Stimulated activated CD4-positive, alpha-beta T cell treated with anti-CD3 and anti-CD28 coated beads, Interleukin-4, amount 100 ng/mL, for 48 hours (primary cell): ENCODE results near the gene ANGPTL3.
"Not testable (repeated sequence)": the region's sequence is repeated elsewhere in the genome, so short reads cannot be mapped to it uniquely, and the experiment has no call there.

ENCODE experiments used
- DNase-seq, 2 donors: peaks; one replicate each; pipeline ENCODE4 v3.0.0-alpha.2; 2020; ENCODE audit warnings: low read depth in 2 of 2

Gene ANGPTL3, protein sequence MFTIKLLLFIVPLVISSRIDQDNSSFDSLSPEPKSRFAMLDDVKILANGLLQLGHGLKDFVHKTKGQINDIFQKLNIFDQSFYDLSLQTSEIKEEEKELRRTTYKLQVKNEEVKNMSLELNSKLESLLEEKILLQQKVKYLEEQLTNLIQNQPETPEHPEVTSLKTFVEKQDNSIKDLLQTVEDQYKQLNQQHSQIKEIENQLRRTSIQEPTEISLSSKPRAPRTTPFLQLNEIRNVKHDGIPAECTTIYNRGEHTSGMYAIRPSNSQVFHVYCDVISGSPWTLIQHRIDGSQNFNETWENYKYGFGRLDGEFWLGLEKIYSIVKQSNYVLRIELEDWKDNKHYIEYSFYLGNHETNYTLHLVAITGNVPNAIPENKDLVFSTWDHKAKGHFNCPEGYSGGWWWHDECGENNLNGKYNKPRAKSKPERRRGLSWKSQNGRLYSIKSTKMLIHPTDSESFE

DNA sequence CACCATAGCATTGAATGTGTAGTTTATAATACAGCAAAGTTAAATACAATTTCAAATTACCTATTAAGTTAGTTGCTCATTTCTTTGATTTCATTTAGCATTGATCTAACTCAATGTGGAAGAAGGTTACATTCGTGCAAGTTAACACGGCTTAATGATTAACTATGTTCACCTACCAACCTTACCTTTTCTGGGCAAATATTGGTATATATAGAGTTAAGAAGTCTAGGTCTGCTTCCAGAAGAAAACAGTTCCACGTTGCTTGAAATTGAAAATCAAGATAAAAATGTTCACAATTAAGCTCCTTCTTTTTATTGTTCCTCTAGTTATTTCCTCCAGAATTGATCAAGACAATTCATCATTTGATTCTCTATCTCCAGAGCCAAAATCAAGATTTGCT, at the start of gene ANGPTL3:
Gene ANGPTL3 (plus strand): TSS at position 240 of the 400 bp plus-strand sequence. CDS start 47 bp downstream, at position 287.
- DNase-seq = no peak

DNA sequence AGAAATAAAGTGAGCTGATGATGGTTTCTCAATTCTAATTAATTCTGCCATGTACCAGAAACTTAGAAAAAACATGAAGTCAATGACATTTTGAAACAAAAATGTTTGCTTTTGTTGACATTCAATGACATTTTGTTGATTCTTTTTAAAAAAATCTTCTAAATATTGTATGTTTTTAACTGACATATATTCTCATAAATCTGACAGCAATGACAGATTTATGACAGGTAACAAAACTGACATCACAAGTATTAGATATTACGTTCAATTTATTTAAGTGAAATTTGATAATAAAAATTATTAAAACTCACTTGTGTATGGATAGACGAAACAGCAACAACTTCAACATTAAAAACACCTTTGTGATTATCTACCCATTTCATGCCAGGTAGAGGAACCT, 36.0 kb upstream of the ANGPTL3 start:
- DNase-seq = no peak

DNA sequence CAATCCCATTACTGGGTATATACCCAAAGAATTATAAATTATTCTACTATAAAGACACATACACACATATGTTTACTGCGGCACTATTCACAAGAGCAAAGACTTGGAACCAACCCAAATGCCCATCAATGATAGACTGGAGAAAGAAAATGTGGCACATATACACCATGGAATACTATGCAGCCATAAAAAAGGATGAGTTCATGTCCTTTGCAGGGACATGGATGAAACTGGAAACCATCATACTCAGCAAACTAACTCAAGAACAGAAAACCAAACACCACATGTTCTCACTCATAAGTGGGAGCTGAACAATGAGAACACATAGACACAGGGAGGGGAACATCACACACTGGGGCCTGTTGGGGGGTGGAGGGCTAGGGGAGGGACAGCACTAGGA, 30.1 kb upstream of the ANGPTL3 start:
- not testable (repeated sequence) for DNase-seq

DNA sequence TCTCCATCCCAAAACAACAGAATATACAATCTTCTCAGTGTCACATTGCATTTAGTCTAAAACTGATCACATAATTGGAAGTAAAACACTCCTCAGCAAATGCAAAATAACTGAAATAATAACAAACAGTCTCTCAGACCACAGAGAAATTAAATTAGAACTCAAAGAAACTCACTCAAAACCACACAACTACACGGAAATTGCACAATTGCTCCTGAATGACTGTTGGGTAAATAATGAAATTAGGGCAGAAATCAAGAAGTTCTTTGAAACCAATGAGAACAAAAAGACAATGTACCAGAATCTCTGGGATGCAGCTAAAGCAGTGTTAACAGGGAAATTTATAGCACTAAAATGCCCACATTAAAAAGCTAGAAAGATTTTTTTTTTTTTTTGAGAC, 29.4 kb upstream of the ANGPTL3 start:
- not testable (repeated sequence) for DNase-seq

DNA sequence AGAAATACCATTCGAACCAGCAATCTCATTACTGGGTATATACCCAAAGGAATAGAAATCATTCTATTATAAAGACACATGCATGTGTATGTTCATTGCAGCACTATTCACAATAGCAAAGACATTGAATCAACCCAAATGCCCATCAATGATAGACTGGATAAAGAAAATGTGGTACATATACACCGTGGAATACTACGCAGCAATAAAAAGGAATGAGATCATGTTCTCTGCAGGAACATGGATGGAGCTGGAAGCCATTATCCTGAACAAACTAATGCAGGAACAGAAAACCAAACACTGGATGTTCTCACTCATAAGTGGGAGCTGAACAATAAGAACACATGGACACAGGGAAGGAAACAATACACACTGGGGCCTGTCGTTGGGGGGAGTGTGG, 25.8 kb upstream of the ANGPTL3 start:
- not testable (repeated sequence) for DNase-seq

DNA sequence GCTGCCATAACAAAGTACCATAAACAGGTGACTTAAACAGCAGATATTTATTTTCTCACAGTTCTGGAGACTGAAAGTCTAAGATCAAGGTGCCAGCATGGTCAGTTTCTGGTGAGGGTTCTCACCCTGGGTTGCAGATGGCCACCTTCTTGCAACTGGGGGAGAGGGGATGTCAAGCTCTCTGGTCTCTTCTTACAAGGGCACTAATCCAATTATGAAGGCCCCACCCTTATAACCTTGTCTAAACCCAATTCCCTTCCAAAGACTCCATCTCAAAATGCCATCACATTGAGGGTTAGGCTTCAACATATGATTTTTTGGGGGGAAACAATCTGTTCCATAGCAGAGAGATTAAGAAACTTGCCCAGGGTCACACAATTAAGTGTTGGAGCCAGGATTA, 24.8 kb upstream of the ANGPTL3 start:
- no peak for DNase-seq

DNA sequence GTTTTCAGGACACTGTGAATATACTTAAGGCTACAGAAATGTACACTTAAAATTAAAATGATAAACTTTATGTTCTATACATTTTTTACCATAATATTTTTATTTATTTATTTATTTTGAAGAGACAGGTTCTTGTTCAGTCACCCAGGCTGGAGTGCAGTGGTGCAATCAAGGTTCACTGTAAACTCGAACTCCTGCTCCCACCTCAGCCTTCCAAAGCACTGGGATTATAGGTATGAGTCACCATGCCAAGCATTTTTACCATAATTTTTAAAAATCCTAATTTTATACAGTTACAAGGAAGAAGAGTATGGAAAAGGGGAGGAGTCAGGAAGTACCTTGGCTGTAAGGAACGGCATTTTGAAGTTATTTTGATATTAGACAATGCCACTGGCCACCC, 23.6 kb upstream of the ANGPTL3 start:
- no peak for DNase-seq

DNA sequence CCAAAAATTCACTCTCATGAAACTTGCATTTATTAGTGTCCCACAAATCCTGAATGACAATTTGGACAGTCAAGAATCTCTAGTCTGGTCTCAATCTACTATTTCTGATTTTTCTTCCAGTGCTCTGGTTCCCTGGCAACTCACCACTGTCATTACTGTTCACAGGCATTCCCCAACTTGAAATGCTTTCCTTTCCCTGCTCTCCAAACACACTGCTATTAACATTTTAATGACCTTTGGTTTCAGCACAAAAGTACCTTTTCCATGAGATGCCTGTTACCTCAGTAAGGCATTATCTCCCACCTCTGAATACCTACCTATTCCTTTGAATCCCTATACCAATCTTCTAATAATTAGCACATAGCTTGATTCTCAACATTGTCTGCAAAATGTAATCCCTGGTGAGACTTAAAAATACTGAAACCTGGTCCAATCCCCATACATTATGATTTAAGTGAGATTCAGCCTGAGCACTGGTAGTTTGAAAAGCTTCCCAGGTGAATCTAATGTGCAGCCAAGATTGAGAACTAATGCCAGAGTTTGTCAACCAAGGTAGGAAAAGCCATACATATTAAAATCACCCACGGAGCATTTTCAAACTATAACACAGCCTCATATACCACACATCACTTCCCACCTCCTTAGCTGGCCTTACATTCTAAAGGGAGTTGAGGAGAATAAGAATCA, 11.7 kb upstream of the ANGPTL3 start:
- DNase-seq = no peak

DNA sequence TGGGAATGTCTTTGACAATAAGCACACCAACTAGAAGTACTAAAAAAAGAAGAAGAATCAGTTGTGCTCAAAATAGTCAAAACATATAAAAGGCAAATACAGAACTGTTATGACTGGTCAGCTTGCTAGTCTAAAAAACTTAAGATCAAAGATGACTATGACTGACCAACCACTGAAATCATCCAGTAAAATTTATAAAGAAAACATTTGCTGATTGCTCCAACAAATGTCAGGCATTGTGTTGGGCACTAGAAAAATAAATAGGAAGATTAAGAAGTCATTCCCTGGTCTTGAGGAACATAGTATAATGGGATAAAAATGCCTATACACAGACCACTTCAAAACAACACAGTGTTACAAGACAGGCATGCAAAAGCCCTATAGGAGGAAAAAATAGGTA, 9.3 kb upstream of the ANGPTL3 start:
- no peak for DNase-seq

DNA sequence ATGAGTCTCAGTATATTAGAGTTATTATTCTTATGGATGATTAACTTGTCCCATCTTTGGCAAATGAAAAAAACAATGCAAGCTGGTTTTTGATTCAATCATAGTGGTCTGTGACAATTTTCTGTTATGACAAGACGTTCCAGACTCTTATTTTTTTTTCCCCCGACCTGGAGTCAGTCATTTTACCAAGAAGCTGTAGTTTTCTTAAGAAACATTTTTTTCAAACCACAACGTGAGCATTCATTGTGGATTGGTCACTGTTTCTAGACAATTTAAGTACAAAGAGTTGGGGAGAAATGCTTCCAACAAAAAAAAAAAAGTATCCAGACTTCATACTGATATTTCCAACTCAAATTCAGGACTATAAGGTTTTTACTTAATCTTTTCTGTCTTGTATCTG, 8.0 kb upstream of the ANGPTL3 start:
- no peak for DNase-seq

DNA sequence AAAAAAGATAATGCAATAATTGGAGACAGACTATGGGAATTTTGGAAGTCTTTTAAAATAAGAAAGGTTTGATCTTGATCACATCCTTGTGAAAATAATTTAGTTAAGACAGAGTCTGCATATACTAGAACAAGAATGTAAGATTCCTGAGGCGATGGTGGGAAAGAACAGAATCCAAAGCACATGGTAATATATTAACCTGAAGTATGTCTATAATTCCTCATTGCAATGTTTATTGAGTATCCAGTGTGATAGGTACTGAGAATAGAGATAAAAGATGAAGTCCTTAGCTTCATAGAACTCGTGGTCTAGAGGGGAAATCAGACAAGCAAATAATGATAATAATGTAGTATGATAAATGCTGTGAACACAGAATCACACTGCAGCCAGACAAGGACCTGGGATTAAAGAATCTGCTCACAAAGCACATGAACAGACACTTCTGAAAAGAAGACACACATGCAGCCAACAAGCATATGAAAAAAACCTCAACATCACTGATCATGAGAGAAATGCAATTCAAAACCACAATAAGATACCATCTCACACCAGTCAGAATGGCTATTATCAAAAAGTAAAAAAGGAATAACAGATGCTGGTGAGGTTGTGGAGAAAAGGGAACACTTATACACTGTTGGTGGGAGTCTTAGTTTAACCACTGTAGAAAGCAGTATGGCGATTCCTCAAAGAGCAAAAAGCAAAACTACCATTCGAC, 6.9 kb upstream of the ANGPTL3 start:
- DNase-seq = no peak

DNA sequence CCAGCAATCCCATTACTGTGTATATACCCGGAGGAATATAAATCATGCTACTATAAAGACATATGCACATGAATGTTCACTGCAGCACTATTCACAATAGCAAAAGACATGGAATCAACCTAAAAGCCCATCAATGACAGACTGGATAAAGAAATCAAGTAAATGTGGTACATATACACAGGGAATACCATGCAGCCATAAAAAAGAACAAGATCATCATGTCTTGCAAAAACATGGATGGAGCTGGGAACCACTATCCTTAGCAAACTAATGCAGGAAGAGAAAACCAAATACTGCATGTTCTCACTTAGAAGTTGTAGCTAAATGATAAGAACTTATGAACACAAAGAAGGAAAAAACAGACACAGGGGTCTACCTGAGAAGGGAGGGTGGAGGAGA, 6.4 kb upstream of the ANGPTL3 start:
- DNase-seq = no peak

DNA sequence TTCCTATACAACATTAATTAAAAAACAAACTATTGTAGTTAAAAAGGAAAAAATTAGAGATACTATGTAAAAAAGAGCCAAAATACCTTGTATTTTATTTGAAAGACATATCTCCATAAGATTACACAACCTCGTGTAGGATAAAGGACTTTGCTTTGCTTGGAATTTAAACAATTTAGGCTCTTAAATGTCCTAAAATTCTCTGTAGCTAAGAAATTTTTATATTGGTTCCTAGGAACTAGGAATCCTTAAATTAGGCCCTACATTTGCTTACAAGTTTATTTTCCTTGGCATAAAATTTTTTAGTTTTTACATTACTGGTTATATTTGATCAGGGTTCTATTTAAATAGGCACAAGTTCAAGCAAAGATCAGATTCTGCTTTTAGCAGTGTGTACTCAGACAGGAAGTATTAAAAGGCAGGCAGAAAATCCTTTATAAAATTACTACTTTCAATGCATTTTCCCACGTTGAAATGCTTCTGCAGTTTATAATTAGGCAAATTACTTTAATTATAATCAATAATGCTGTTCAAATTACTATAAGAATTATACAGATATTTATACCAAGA, 3.4 kb upstream of the ANGPTL3 start:
- no peak for DNase-seq

DNA sequence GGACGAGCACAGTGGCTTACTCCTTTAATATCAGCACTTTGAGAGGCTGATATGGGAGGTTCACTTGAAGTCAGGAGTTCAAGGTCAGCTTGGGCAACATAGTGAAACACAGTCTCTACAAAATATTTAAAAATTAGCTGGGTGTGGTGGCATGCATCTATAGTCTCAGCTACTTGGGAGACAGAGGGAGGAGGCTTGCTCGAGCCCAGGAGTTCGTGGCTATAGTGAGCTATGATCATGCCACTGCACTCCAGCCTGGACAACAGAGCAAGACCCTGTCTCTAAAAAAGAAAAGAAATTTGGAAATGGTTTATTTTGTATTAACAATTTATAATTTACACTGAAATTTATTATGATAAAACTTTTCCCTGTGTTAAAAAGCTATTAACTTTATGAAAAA, 1.7 kb upstream of the ANGPTL3 start:
- no peak for DNase-seq

DNA sequence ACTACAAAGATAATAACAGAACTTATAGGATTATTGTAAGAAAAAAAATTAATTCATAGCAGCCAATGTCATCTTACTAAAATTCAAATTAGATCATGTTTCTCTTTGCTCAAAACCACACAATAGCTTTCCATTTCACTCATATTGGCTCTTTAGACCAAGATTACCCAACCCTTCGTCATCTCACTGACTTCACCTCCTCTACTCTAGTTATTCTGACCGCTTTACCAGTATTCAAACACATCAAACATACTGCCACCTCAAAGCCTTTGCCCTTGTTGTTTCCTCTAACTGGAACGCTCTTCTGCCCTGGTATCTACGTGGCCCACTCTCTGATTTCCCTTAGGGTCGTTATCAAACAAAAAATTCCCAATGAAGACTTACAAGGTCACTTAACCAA, 1.7 kb downstream of the ANGPTL3 start:
- no peak for DNase-seq

DNA sequence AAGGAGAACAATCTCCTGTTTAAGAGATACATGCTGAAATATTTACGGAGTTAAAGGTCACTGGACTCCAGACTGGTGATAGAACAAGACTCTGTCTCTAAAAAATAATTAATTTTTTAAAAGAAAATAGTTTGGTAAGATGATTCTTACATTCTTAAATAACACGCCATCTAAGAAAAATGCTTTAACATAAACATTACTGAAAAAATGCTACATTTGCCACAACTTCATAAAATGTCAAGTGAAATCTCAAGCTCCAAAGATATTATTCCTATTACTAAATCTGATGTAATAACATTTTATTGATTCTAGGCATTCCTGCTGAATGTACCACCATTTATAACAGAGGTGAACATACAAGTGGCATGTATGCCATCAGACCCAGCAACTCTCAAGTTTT, 4.1 kb downstream of the ANGPTL3 start:
- no peak for DNase-seq

DNA sequence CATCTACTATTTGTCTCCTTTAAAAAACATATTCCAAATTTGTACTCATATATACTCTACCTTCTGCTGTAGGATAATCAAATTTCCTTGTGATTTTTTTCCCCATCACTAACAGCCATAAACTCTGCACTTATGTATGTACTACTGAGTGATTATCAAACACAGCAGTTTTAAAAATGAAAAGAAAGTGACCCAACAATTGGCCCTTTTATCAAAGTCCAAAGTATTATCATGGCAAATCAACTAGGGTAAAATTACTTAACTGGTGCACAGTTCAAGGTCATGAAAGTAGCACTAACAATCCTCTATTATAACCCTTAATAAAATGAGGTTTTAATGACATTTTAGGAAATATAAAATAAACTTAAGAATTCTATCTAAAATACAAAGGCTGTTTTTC, 11.6 kb downstream of the ANGPTL3 start:
- DNase-seq = no peak

DNA sequence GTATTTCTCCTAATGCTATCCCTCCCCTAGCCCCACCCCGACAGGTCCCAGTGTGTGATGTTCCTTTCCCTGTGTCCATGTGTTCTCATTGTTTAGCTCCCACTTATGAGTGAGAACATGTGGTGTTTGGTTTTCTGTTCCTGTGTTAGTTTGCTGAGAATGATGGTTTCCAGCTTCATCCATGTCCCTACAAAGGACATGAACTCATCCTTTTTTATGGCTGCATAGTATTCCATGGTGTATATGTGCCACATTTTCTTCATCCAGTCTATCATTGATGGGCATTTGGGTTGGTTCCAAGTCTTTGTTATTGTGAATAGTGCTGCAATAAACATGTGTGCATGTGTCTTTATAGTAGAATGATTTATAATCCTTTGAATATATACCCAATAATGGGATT, 13.3 kb downstream of the ANGPTL3 start:
- not testable (repeated sequence) for DNase-seq

DNA sequence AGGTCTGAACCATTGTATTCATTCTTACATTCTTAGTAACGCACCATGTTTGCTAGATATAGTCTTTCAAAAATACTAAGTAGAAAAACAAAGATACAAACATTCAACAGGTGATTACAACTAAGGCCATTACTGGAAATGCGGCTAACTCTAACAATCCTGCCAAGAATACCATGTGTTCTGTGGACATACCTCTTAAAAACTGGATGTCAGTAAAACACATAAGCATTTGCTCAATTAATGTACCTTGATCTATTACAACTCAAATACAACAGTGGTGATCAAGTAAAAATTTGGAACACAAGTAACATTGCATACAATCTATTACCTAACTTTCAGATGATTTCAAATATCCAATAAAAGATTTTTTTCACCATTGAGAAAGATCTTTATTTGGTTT, 15.4 kb downstream of the ANGPTL3 start:
- no peak for DNase-seq

DNA sequence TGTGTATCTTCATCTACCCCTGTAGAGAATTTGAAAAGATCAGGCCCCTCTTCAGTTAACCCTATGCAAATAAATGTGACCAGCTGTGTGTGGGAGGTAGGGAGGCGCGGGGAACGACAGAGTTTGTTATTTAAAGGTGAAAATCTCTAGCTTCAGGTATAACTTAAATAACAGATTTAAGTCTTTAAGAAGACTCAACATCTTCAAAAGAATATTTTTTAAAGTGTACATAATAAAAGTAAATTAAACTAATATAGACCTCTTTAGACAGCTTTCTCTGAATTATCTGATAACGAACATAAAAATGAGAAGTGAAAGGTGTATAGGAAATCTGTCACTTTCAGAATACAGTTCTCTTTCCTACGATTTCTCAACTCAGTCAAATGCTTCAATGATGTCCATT, 16.0 kb downstream of the ANGPTL3 start:
- DNase-seq = no peak

DNA sequence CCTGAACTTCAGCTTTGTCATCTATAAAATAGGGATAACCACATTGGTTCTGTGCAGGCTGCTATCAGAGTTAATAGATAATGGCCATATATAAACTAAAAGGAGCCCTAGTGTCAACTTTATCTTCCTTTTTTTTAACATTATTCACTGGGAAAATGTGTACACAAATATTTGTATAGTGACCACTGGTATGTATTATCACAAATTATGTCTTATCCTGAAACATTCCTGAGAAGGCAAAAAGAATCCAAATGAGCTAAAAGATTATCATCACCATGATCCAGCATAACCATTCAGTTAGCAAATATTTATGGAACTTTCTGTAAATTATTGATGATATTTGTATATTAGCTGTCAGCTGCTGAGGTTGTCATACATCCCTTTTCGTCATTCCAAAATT, 16.6 kb downstream of the ANGPTL3 start:
- no peak for DNase-seq

DNA sequence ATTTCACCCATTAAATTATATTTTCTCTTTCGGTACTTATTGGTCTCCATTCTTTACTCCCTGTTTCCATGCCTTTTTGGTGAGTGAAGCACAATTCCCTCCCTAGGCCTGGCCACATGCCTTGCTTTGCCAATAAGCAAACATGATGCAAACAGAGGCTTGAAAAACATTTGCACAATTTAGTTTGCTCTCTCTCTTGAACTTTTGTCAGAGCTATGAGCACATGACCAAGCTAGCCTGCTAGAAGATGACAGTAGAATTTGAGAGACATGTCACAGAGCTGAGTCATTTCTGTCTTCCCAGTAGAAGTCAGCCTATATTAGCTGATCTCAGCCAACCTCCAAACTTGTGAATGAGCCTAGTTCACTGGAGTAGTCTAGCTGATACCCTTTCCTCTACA, 24.6 kb downstream of the ANGPTL3 start:
- no peak for DNase-seq
